Heart left ventricle (tissue), 13 donors: Measurements from ENCODE around the gene C3.

ENCODE experiments used
- POLR2A ChIP-seq, 2 donors: fragments of 450-650 bp; IDR thresholded peaks; one replicate each; pipeline ENCODE4 v1.6.1; 2017; ENCODE audit warnings: antibody characterized with exemption in 2 of 2, mild to moderate bottlenecking in 2 of 2, moderate library complexity in 2 of 2
- TF ChIP-seq, protein P1 (sequence below), 12 donors: fragments of 200-600 bp; sonication (generic) in 4 of 12; IDR thresholded peaks; one replicate each; pipeline versions ENCODE4 v1.5.0 to v1.8.0; 2018 to 2022; ENCODE audit warnings: antibody characterized with exemption in 12 of 12, mild to moderate bottlenecking in 5 of 12
- donor health status: ischemic (EF 13 %, LVEDD 7.1; RV severe dilation, severe dysfunction).
- donor health status: DM: no; HTN: yes; CAD: no.
- donor health status: DM: no; HTN: no; CAD: no.
- donor health status: ischemic (EF 25% LVEDD 6.9; RV normal size, moderate dysfunction).
- donor health status: ischemic (EF 25% LVEDD 5.7; RV mildly dilated, moderate dysfunction).
- donor health status: ischemic (EF 35%, LVEDD 5.7; RV mildly dilated, moderate dysfunction).
- donor health status: nonischemic (EF 11% LVEDD 7.7; RV severe dilation, severe dysfunction).
- donor health status: DM: yes; HTN: yes; CAD: no.
- donor health status: PGD.
- donor health status: ischemic (EF 29% LVEDD 5.4; RV normal size, mild dysfunction).
- donor health status: nonischemic (EF 23%, LVEDD 6.1; RV moderate dilation, normal function).

DNA sequence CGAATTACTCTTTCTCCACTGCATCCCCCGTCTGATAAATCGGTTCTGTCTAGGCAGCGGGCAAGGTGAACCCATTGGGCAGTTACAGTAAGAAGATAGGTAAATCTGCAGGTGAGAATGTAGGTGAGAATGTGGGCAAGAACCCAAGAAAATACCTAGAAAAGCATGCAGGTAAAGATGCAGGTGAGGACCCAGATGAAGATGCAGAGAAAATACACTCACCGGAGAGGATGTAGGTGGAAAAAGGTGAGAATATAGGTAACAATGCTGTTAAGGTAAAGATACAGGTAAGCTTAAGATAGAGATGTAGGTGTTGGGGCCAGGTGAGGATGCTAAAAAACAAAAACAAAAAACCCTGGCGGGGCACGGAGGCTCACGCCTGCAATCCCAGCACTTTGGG, 44.2 kb downstream of the C3 start:
- TF ChIP-seq, protein P1, sequence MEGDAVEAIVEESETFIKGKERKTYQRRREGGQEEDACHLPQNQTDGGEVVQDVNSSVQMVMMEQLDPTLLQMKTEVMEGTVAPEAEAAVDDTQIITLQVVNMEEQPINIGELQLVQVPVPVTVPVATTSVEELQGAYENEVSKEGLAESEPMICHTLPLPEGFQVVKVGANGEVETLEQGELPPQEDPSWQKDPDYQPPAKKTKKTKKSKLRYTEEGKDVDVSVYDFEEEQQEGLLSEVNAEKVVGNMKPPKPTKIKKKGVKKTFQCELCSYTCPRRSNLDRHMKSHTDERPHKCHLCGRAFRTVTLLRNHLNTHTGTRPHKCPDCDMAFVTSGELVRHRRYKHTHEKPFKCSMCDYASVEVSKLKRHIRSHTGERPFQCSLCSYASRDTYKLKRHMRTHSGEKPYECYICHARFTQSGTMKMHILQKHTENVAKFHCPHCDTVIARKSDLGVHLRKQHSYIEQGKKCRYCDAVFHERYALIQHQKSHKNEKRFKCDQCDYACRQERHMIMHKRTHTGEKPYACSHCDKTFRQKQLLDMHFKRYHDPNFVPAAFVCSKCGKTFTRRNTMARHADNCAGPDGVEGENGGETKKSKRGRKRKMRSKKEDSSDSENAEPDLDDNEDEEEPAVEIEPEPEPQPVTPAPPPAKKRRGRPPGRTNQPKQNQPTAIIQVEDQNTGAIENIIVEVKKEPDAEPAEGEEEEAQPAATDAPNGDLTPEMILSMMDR (IDR thresholded peaks at IDR 0.05): no peak
- no peak for TF ChIP-seq POLR2A (IDR thresholded peaks at IDR 0.05)
